ENCODE data around the gene MRPS18A.
"Not testable (repeated sequence)": the region's sequence is repeated elsewhere in the genome, so short reads cannot be mapped to it uniquely, and the experiment has no call there.

Gene MRPS18A

DNA sequence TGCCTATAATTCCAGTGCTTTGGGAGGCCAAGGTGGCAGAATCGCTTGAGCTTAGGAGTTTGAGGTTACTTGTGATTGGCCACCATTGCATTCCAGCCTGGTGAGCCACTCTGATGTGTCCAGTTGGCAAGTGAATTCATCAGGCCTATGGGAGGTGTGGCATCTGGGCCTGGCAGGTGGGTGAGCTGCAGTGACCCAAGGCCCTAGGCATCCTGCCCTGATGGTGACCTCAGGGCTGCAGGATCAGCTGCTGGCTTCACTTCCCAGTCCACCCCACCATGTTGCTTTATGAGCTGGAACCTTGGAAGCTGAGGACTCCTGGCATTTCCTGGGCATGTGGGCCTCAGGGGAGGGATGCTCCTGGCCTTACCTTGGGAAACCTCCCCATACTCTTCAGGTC, 22.2 kb downstream of the MRPS18A start:
- Histone ChIP-seq H3K27ac (ENCODE audit: low read depth, low read length) (no peak overlapping the region), H3K4me1 (ENCODE audit: insufficient read depth, low read length) (peaks cover 32% of the 10 kb centered on the region), H3K27me3 (ENCODE audit: control insufficient read depth in 1 of 2, insufficient read depth in 2 of 2, low read length in 2 of 2) (no peaks in the 10 kb centered on the region), H3K36me3 (ENCODE audit: insufficient read depth, low read length) (no peaks in the 10 kb centered on the region), H3K9ac (ENCODE audit: low read length) (no peak overlapping the region), H3K4me3 (ENCODE audit: low read depth in 1 of 2, low read length in 2 of 2) (no peak overlapping the region), H3K9me3 (ENCODE audit: low read length) (no peaks in the 10 kb centered on the region)

DNA sequence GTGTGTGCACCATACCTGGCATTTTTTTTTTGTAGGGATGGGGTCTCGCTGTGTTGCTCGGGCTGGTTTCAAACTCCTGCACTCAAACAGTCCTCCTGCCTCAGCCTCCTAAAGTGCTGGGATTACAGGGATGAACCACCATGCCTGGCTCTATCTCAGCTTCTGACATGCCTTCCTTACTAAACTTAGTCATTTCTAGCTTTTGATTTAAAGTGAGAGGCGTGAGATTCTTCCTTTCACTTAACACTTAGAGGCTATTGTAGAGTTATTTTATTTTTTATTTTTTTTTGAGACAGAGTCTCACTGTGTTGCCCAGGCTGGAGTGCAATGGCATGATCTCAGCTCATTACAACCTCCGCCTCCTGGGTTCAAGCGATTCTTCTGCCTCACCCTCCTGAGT, 24.6 kb downstream of the MRPS18A start:
- H3K27ac ChIP-seq (ENCODE audit: low read depth, low read length); H3K9me3 ChIP-seq (ENCODE audit: low read length); H3K4me3 ChIP-seq (ENCODE audit: low read depth in 1 of 2, low read length in 2 of 2); H3K27me3 ChIP-seq (ENCODE audit: control insufficient read depth in 1 of 2, insufficient read depth in 2 of 2, low read length in 2 of 2); H3K4me1 ChIP-seq (ENCODE audit: insufficient read depth, low read length); H3K36me3 ChIP-seq (ENCODE audit: insufficient read depth, low read length); H3K9ac ChIP-seq (ENCODE audit: low read length): not testable (repeated sequence)

DNA sequence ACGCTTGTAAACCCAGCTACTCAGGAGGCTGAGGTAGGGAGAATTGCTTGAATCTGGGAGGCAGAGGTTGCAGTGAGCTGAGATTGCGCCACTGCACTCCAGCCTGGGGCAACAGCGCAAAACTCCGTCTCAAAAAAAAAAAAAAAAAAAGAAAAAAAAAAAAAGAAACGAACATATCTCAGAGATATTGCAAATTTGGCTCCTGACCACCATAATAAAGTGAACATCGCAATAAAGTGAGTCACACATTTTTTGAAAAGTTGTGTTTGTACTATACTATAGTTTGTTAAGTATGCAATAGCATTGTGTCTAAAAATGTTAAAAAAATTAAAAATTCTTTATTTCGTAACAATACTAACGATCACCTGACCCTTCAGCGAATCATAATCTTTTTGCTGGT, 29.4 kb downstream of the MRPS18A start:
- Histone ChIP-seq H3K4me3 (ENCODE audit: low read depth in 1 of 2, low read length in 2 of 2) (no peak overlapping the region), H3K27me3 (ENCODE audit: control insufficient read depth in 1 of 2, insufficient read depth in 2 of 2, low read length in 2 of 2) (no peaks in the 10 kb centered on the region)

DNA sequence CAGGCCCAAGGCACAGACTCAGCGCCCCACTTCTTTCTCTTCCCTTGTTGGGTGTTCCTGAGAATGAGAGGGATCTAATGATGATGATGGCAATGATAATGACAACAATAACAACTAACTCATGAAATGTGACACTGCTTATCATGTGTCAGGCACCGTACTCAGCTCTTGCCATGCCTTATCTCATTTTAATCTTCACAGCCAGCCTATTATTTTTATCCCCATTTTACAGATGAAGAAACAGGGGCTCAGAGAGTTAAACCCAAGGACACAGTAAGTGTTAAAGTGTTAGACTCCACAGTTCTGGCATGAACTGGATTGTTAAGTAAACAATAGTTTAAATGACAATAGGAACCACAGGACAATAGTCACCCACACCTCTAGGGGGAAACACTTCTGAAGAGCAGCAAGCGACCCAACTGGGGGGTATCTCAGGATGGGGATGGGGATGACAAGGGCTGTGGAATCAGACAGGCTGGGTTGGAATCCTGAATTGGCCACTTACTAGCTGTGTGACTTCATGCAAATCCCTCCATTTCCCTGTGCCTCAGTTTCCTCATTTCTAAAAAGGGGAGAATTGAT, 30.3 kb downstream of the MRPS18A start:
- no peak overlapping the region for H3K27ac ChIP-seq (ENCODE audit: low read depth, low read length)
- no peaks in the 10 kb centered on the region for H3K27me3 ChIP-seq (ENCODE audit: control insufficient read depth in 1 of 2, insufficient read depth in 2 of 2, low read length in 2 of 2)
- no peaks in the 10 kb centered on the region for H3K4me1 ChIP-seq (ENCODE audit: insufficient read depth, low read length)
- no peaks in the 10 kb centered on the region for H3K36me3 ChIP-seq (ENCODE audit: insufficient read depth, low read length)
- H3K9ac ChIP-seq (ENCODE audit: low read length) = no peak overlapping the region
- no peak overlapping the region for H3K4me3 ChIP-seq (ENCODE audit: low read depth in 1 of 2, low read length in 2 of 2)
- no peaks in the 10 kb centered on the region for H3K9me3 ChIP-seq (ENCODE audit: low read length)

More for the DNA sequence above, 29.4 kb downstream of the MRPS18A start:
- no peaks in the 10 kb centered on the region for H3K9me3 ChIP-seq (ENCODE audit: low read length)
- H3K36me3 ChIP-seq (ENCODE audit: insufficient read depth, low read length) = no peaks in the 10 kb centered on the region
- no peaks in the 10 kb centered on the region for H3K4me1 ChIP-seq (ENCODE audit: insufficient read depth, low read length)
- no peak overlapping the region for H3K9ac ChIP-seq (ENCODE audit: low read length)
- H3K27ac ChIP-seq (ENCODE audit: low read depth, low read length) = no peak overlapping the region

DNA sequence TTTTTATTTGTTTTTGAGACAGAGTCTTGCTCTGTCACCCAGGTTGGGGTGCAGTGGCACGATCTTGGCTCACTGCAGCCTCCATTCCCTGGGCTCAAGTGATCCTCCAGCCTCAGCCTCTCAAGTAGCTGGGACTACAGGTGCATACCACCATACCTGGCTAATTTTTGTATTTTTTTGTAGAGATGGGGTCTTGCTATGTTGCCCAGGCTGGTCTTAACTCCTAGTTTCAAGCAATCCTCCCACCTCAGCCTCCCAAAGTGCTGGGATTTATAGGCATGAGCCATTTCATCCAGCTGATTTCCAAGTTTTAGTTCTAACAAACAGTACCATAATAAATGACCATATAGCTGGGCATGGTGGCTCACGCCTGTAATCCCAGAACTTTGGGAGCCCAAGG, 34.8 kb downstream of the MRPS18A start:
- H3K27me3 ChIP-seq (ENCODE audit: control insufficient read depth in 1 of 2, insufficient read depth in 2 of 2, low read length in 2 of 2); H3K9ac ChIP-seq (ENCODE audit: low read length); H3K9me3 ChIP-seq (ENCODE audit: low read length); H3K4me1 ChIP-seq (ENCODE audit: insufficient read depth, low read length); H3K27ac ChIP-seq (ENCODE audit: low read depth, low read length); H3K36me3 ChIP-seq (ENCODE audit: insufficient read depth, low read length); H3K4me3 ChIP-seq (ENCODE audit: low read depth in 1 of 2, low read length in 2 of 2): not testable (repeated sequence)

DNA sequence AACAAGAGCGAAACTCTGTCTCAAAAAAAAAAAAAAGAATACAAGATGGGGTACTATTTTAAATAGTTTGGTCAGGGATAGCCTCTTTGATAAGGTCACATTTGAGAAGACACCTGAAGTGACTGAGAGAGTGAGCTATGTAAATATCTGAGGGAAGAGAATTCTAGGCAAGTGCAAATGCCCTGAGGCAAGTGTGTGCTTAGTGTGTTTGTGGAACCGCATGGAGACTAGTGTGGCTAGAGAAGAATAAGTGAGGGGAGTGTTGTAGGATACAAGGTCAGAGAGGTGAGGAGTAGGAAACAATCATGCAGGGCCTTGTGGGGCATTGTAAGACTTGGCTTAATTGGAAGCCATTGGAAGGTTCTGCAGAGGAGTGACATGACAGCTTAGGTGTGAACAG, 39.3 kb downstream of the MRPS18A start:
- H3K9ac ChIP-seq (ENCODE audit: low read length) = no peak overlapping the region
- no peaks in the 10 kb centered on the region for H3K4me1 ChIP-seq (ENCODE audit: insufficient read depth, low read length)
- H3K9me3 ChIP-seq (ENCODE audit: low read length) = no peaks in the 10 kb centered on the region
- no peak overlapping the region for H3K4me3 ChIP-seq (ENCODE audit: low read depth in 1 of 2, low read length in 2 of 2)
- no peaks in the 10 kb centered on the region for H3K27me3 ChIP-seq (ENCODE audit: control insufficient read depth in 1 of 2, insufficient read depth in 2 of 2, low read length in 2 of 2)
- no peaks in the 10 kb centered on the region for H3K36me3 ChIP-seq (ENCODE audit: insufficient read depth, low read length)
- no peak overlapping the region for H3K27ac ChIP-seq (ENCODE audit: low read depth, low read length)

DNA sequence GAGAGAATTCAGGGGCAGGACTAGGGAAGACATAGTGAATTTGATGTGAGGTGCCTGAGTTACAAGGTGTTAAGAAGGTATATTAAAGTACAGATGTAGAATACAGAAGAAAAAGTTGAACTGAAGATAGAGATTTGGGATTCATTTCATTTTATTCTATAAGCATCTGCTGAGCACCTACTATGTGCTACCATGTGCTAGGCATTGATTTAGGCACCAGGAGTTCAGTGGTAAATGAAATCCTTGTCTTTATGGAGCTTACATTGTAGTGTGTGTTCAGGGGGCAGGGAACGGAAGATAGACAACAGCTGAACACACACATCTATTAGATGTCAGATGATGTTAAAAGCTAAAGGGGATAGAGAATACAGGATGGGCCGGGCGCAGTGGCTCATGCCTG, 40.0 kb downstream of the MRPS18A start:
- H3K4me1 ChIP-seq (ENCODE audit: insufficient read depth, low read length) = no peaks in the 10 kb centered on the region
- no peaks in the 10 kb centered on the region for H3K27me3 ChIP-seq (ENCODE audit: control insufficient read depth in 1 of 2, insufficient read depth in 2 of 2, low read length in 2 of 2)
- H3K27ac ChIP-seq (ENCODE audit: low read depth, low read length) = no peak overlapping the region
- H3K9ac ChIP-seq (ENCODE audit: low read length) = no peak overlapping the region
- H3K4me3 ChIP-seq (ENCODE audit: low read depth in 1 of 2, low read length in 2 of 2) = no peak overlapping the region
- H3K9me3 ChIP-seq (ENCODE audit: low read length) = no peaks in the 10 kb centered on the region
- H3K36me3 ChIP-seq (ENCODE audit: insufficient read depth, low read length) = peaks cover 2% of the 10 kb centered on the region

DNA sequence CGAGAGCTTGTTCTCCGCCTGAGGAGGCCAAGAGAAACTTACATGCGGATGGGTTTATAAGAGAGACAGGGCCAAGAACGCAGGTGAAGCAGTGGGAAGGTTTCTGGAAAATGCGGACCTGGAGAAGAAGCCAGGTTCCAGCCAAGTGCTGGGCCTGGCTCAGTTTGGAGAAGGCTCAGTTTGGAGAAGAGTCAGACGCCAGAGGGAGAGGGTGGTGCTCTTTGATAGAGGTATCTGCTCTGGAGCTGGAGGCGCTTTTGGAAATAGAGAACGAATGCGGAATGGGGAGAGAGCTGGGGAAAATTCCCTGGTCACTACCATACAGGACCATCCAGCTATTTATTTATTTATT, 42.0 kb downstream of the MRPS18A start:
- peaks cover 14% of the 10 kb centered on the region for H3K36me3 ChIP-seq (ENCODE audit: insufficient read depth, low read length)
- no peaks in the 10 kb centered on the region for H3K9me3 ChIP-seq (ENCODE audit: low read length)
- H3K4me1 ChIP-seq (ENCODE audit: insufficient read depth, low read length) = no peaks in the 10 kb centered on the region
- H3K27me3 ChIP-seq (ENCODE audit: control insufficient read depth in 1 of 2, insufficient read depth in 2 of 2, low read length in 2 of 2) = no peaks in the 10 kb centered on the region
- H3K9ac ChIP-seq (ENCODE audit: low read length) = no peak overlapping the region
- H3K27ac ChIP-seq (ENCODE audit: low read depth, low read length) = no peak overlapping the region
- peak overlapping the region; percentile 12 to 59 for H3K4me3 ChIP-seq (ENCODE audit: low read depth in 1 of 2, low read length in 2 of 2)

DNA sequence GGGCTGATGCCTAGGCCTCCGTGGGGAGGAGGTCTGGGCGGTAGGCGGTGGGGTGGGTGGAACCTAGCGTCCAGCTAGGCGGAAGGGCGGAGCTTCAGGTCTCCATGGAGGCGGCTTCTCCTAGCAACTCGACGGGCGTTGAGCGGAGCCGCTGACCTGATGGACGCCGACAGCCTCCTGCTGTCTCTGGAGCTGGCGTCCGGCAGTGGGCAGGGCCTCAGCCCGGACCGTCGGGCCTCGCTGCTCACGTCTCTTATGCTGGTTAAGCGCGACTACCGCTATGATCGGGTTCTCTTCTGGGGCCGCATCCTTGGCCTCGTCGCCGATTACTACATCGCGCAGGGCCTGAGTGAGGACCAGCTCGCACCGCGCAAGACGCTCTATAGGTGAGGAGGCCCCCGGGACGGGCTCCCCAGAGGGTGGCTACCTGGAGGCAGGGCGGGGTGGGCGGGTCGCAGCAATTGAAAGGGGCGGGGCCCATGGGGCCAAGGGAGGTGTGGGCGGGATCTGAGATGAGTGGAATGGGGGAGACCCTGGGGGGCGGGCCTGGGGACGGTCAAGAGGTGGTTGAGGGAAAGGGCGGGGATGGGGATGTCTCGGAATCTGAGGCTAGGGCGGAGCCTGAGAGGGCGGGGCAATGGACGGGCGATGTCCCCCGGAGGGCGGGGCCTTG, 42.5 kb downstream of the MRPS18A start, which contains the start of gene RSPH9:
Gene RSPH9 (plus strand): TSS at position 97 of the 673 bp plus-strand sequence. CDS start 63 bp downstream, at position 160.
- Histone ChIP-seq H3K27me3 (ENCODE audit: control insufficient read depth in 1 of 2, insufficient read depth in 2 of 2, low read length in 2 of 2) (no peaks in the 10 kb centered on the region), H3K4me3 (ENCODE audit: low read depth in 1 of 2, low read length in 2 of 2) (peak within 1 kb of the TSS; percentile 12 to 59), H3K4me1 (ENCODE audit: insufficient read depth, low read length) (no peaks in the 10 kb centered on the region), H3K27ac (ENCODE audit: low read depth, low read length) (no peak within 1 kb of the TSS), H3K36me3 (ENCODE audit: insufficient read depth, low read length) (peaks cover 20% of the 10 kb centered on the region), H3K9me3 (ENCODE audit: low read length) (no peaks in the 10 kb centered on the region), H3K9ac (ENCODE audit: low read length) (no peak within 1 kb of the TSS)

DNA sequence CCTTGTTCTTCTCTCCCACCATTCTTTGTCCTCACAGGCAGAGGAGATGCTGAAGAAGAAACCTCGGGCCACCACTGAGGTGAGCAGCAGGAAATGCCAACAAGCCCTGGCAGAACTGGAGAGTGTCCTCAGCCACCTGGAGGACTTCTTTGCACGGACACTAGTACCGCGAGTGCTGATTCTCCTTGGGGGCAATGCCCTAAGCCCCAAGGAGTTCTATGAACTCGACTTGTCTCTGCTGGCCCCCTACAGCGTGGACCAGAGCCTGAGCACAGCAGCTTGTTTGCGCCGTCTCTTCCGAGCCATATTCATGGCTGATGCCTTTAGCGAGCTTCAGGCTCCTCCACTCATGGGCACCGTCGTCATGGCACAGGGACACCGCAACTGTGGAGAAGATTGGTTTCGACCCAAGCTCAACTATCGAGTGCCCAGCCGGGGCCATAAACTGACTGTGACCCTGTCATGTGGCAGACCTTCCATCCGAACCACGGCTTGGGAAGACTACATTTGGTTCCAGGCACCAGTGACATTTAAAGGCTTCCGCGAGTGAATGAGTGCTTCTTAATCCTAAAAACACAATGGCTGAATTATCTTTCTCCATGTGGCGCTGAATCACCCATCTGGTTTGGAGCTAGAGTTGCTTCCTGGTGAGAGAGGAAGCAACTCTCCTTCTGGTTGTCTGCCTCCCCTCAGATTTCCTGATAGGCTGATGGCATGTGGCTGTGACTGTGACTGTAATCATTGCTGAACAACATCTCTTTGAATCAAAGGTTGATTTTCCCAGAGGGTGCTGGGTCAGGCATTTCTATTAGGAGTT, 47.4 kb downstream of the MRPS18A start:
- H3K27ac ChIP-seq (ENCODE audit: low read depth, low read length) = no peak overlapping the region
- no peak overlapping the region for H3K9ac ChIP-seq (ENCODE audit: low read length)
- H3K9me3 ChIP-seq (ENCODE audit: low read length) = no peaks in the 10 kb centered on the region
- no peaks in the 10 kb centered on the region for H3K27me3 ChIP-seq (ENCODE audit: control insufficient read depth in 1 of 2, insufficient read depth in 2 of 2, low read length in 2 of 2)
- peaks cover 15% of the 10 kb centered on the region for H3K4me1 ChIP-seq (ENCODE audit: insufficient read depth, low read length)
- no peak overlapping the region for H3K4me3 ChIP-seq (ENCODE audit: low read depth in 1 of 2, low read length in 2 of 2)
- H3K36me3 ChIP-seq (ENCODE audit: insufficient read depth, low read length) = peaks cover 33% of the 10 kb centered on the region

DNA sequence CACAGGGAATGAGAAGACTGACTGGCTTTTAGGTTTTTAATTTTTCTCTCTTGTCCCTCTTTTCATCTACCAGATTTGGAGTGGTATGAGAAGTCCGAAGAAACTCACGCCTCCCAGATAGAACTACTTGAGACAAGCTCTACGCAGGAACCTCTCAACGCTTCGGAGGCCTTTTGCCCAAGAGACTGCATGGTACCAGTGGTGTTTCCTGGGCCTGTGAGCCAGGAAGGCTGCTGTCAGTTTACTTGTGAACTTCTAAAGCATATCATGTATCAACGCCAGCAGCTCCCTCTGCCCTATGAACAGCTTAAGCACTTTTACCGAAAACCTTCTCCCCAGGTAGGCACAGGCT, 51.3 kb downstream of the MRPS18A start:
- H3K4me1 ChIP-seq (ENCODE audit: insufficient read depth, low read length) = peaks cover 19% of the 10 kb centered on the region

More for the DNA sequence above, 51.3 kb downstream of the MRPS18A start:
- H3K9ac ChIP-seq (ENCODE audit: low read length) = peak overlapping the region; percentile 91
- no peaks in the 10 kb centered on the region for H3K27me3 ChIP-seq (ENCODE audit: control insufficient read depth in 1 of 2, insufficient read depth in 2 of 2, low read length in 2 of 2)
- H3K27ac ChIP-seq (ENCODE audit: low read depth, low read length) = peak overlapping the region; percentile 75
- peak overlapping the region; percentile 39 to 96 for H3K4me3 ChIP-seq (ENCODE audit: low read depth in 1 of 2, low read length in 2 of 2)
- peaks cover 22% of the 10 kb centered on the region for H3K36me3 ChIP-seq (ENCODE audit: insufficient read depth, low read length)
- no peaks in the 10 kb centered on the region for H3K9me3 ChIP-seq (ENCODE audit: low read length)
